ENCODE data around the gene TEX2. TPM values are rescaled to one million over a fixed set of nuclear protein-coding genes. Genes with fewer than 3 reads are reported as not detected.

Gene TEX2
- total and polyA plus RNA-seq, 9 of the 15 experiments (the other 6 are each of a cell fraction or from before 2014, with no cell fraction given): 4.1 to 27.6 (median 19.3) TPM

DNA sequence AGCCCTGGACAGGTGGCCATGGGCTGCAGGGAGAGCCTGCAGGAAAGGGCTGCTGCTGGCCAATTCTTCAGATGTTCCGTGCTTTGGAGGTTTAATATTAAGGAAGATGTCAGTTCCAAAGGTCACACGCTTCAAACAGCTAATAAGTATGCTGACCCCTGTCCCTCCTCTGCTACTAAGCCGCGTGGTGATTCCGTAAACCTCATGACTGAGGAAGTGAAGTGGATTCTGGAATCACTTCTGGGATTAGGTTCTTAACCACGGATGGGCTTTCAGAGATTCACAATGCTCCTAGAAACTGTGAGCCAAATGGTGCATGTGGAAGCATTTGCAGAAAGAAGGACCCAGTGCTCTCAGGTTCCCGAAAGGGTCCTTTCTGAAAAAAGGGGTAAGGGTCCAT is 104.7 kb downstream of the TEX2 start:
- H3K79me2 ChIP-seq (ENCODE audit: control insufficient read depth, insufficient read depth, low read length): no peaks in the 10 kb centered on the region
- BruUV-seq (replicated peaks): no TSS peak
- H3K36me3 ChIP-seq (ENCODE audit: control insufficient read depth, insufficient read depth, low read length): peaks cover 53% of the 10 kb centered on the region
- H3K4me2 ChIP-seq (ENCODE audit: insufficient read depth, low read length): no peak overlapping the region
- no peak for ATAC-seq
- H3K4me3 ChIP-seq: no peak overlapping the region
- no peaks in the 10 kb centered on the region for H3K9me1 ChIP-seq (ENCODE audit: control insufficient read depth, insufficient read depth, low read length)
- 79% methylated on average over 7 of the region's 7 CpGs for WGBS (ENCODE audit: insufficient coverage, low coverage, missing lambda C conversion rate)
- no peak overlapping the region for H3K9ac ChIP-seq (ENCODE audit: insufficient read depth in 1 of 2, low read depth in 2 of 2, low read length in 2 of 2)
- H3K27ac ChIP-seq (ENCODE audit: extremely low read depth, low read depth, low read length): no peak overlapping the region
- in situ Hi-C loops (cut with MboI): no loop called here
- FAIRE-seq: peak; percentile 61
- DNase-seq (ENCODE audit: extremely low read depth in 1 of 4, low spot score in 3 of 4): no peak
- H3K4me1 ChIP-seq (replicated peaks in 1 of 2; ENCODE audit: control insufficient read depth in 2 of 2, insufficient read depth in 2 of 2, low read length in 2 of 2): no peaks in the 10 kb centered on the region
- H3K27me3 ChIP-seq (ENCODE audit: control insufficient read depth in 2 of 2, insufficient read depth in 2 of 2, low read length in 2 of 2): no peaks in the 10 kb centered on the region
- H2AFZ ChIP-seq (ENCODE audit: low read depth, low read length): no peak overlapping the region
- ChIA-PET CTCF (ENCODE audit: low intra/inter-chr PET ratio) (no interaction called here), POLR2A (interaction anchor here (1.3 kb wide), 1 partner anchor 13 kb away, joined by 3 read pairs; no protein-coding TSS in a partner anchor)
- no peaks in the 10 kb centered on the region for H4K20me1 ChIP-seq (replicated peaks; ENCODE audit: control insufficient read depth, insufficient read depth, low read length)
- no peaks in the 10 kb centered on the region for H3K9me3 ChIP-seq (replicated peaks; ENCODE audit: control insufficient read depth, insufficient read depth, low read depth, low read length)
- TF ChIP-seq ZNF57 (CRISPR knock-in tag; IDR thresholded peaks at IDR 0.05) (no peak), JUNB (CRISPR knock-in tag; conservative IDR thresholded peaks at IDR 0.05) (no peak), UBTF (IDR thresholded peaks at IDR 0.05; ENCODE audit: borderline replicate concordance in 1 of 2, low read depth in 2 of 2, low read length in 2 of 2) (no peak), ZNF696 (CRISPR knock-in tag; conservative IDR thresholded peaks at IDR 0.05) (no peak)
- TF ChIP-seq, protein P1, sequence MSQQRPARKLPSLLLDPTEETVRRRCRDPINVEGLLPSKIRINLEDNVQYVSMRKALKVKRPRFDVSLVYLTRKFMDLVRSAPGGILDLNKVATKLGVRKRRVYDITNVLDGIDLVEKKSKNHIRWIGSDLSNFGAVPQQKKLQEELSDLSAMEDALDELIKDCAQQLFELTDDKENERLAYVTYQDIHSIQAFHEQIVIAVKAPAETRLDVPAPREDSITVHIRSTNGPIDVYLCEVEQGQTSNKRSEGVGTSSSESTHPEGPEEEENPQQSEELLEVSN (IDR thresholded peaks at IDR 0.05; ENCODE audit: borderline replicate concordance in 1 of 2, extremely low read depth in 1 of 2, insufficient read depth in 1 of 2, insufficient read length in 1 of 2, low read depth in 1 of 2, low read length in 1 of 2, poor library complexity in 1 of 2, severe bottlenecking in 1 of 2): no peak
- TF ChIP-seq, protein P2, sequence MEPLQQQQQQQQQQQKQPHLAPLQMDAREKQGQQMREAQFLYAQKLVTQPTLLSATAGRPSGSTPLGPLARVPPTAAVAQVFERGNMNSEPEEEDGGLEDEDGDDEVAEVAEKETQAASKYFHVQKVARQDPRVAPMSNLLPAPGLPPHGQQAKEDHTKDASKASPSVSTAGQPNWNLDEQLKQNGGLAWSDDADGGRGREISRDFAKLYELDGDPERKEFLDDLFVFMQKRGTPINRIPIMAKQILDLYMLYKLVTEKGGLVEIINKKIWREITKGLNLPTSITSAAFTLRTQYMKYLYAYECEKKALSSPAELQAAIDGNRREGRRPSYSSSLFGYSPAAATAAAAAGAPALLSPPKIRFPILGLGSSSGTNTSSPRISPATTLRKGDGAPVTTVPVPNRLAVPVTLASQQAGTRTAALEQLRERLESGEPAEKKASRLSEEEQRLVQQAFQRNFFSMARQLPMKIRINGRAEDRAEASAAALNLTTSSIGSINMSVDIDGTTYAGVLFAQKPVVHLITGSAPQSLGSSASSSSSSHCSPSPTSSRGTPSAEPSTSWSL (CRISPR knock-in tag; IDR thresholded peaks at IDR 0.05; ENCODE audit: borderline replicate concordance): no peak
- intact Hi-C loops (cut with micrococcal nuclease): no loop called here
